ENCODE data around the gene ZNF396.
A peak's percentile ranks its signal among the peaks of the same experiment; 100 is the strongest.

ZNF396 gene

GRCh38 chr18:35362531-35362930 lies 14.6 kb downstream of the ZNF396 start:
- DNase-seq (ENCODE audit: low read depth, low spot score), result no peak
- H3K4me3 ChIP-seq (ENCODE audit: low read depth, low read length), result no peak overlapping the region
- TF ChIP-seq, protein P1, sequence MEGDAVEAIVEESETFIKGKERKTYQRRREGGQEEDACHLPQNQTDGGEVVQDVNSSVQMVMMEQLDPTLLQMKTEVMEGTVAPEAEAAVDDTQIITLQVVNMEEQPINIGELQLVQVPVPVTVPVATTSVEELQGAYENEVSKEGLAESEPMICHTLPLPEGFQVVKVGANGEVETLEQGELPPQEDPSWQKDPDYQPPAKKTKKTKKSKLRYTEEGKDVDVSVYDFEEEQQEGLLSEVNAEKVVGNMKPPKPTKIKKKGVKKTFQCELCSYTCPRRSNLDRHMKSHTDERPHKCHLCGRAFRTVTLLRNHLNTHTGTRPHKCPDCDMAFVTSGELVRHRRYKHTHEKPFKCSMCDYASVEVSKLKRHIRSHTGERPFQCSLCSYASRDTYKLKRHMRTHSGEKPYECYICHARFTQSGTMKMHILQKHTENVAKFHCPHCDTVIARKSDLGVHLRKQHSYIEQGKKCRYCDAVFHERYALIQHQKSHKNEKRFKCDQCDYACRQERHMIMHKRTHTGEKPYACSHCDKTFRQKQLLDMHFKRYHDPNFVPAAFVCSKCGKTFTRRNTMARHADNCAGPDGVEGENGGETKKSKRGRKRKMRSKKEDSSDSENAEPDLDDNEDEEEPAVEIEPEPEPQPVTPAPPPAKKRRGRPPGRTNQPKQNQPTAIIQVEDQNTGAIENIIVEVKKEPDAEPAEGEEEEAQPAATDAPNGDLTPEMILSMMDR (IDR thresholded peaks at IDR 0.05; ENCODE audit: low read depth, low read length), result no peak
- in situ Hi-C loops (cut with HindIII; ENCODE audit: low sequenced_read_pairs), result no loop called here

DNA sequence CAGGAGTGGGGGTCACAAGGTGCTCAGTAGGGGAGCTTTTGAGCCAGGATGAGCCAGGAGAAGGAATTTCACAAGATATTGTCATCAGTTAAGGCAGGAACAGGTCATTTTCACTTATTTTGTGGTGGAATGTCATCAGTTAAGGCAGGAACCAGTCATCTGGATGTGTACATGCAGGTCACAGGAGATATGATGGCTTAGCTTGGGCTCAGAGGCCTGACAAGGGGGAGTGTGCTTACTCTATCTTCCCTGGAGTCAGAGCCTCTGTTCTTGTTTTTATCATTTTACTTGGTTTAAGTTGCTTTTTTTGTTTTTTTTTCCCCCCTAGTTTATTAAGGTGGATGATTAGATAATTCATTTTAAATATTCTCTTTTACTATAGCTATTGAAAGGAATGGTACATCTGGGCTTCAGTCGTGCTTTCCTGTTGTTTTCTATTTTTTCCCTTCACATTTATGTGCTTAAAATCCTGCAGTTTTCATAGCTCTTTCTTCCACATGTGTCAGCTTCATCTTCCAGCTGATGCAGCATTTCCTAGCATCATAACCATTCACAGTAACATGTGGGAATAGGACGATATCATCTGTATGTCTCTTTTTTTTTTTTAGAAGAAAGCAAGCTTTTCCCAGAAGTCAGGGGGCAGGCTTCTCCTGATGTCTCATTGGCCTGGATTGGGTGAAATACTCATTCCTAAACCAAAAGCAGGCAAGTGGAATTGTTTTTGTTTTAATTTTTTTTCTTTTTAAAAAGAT lies 15.4 kb downstream of the ZNF396 start:
- TF ChIP-seq, protein P1 (IDR thresholded peaks at IDR 0.05; ENCODE audit: low read depth, low read length), result no peak
- in situ Hi-C loops (cut with HindIII; ENCODE audit: low sequenced_read_pairs), result no loop called here
- H3K4me3 ChIP-seq (ENCODE audit: low read depth, low read length), result no peak overlapping the region
- no peak for DNase-seq (ENCODE audit: low read depth, low spot score)

- in situ Hi-C loops (cut with HindIII; ENCODE audit: low sequenced_read_pairs), result no loop called here
- peak; percentile 86 for DNase-seq (ENCODE audit: low read depth, low spot score)
- peak overlapping the region; percentile 19 for H3K4me3 ChIP-seq (ENCODE audit: low read depth, low read length)
- TF ChIP-seq, protein P1 (IDR thresholded peaks at IDR 0.05; ENCODE audit: low read depth, low read length), result peak; percentile 82
Measured at GRCh38 chr18:35355140-35355618, 22.0 kb downstream of the ZNF396 start.

GRCh38 chr18:35352778-35353177 lies 24.4 kb downstream of the ZNF396 start:
- TF ChIP-seq, protein P1 (IDR thresholded peaks at IDR 0.05; ENCODE audit: low read depth, low read length), result no peak
- no peak overlapping the region for H3K4me3 ChIP-seq (ENCODE audit: low read depth, low read length)
- in situ Hi-C loops (cut with HindIII; ENCODE audit: low sequenced_read_pairs), result no loop called here
- DNase-seq (ENCODE audit: low read depth, low spot score), result no peak

DNA sequence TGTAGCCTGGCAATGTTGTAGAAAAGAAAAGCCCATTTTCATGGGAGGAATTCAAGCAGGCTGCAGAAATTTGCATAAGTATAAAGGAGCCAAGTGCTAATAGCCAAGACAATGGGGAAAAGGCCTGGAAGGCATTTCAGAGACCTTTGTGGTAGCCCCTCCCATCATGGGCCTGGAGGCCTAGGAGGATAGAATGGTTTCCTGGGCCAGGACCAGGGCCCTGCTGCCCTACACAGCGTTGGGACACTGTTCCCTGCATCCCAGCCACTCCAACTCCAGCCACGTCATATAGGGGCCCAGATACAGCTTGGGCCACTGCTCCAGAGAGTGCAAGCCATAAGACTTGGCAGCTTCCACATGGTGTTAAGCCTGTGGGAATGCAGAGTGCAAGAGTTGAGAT lies 24.9 kb downstream of the ZNF396 start:
- in situ Hi-C loops (cut with HindIII; ENCODE audit: low sequenced_read_pairs), result no loop called here

GRCh38 chr18:35348001-35348400 lies 29.1 kb downstream of the ZNF396 start:
- DNase-seq (ENCODE audit: low read depth, low spot score), result no peak
- in situ Hi-C loops (cut with HindIII; ENCODE audit: low sequenced_read_pairs), result no loop called here
- TF ChIP-seq, protein P1 (IDR thresholded peaks at IDR 0.05; ENCODE audit: low read depth, low read length), result no peak
- H3K4me3 ChIP-seq (ENCODE audit: low read depth, low read length), result no peak overlapping the region

More for the DNA sequence above, 24.9 kb downstream of the ZNF396 start:
- no peak overlapping the region for H3K4me3 ChIP-seq (ENCODE audit: low read depth, low read length)
- no peak for DNase-seq (ENCODE audit: low read depth, low spot score)
- TF ChIP-seq, protein P1 (IDR thresholded peaks at IDR 0.05; ENCODE audit: low read depth, low read length), result no peak

Measured in astrocyte of the spinal cord (primary cell).